OCI-LY1 (cell line): ENCODE data around the gene NFYA.

ENCODE experiments used
- H2AFZ ChIP-seq: fragments of 200-600 bp; sonication (generic), shearing (Covaris generic); 2 replicates; pipeline ENCODE4 v1.6.0; 2014; ENCODE audit warnings: antibody characterized with exemption, mild to moderate bottlenecking, low read length
- H3F3A ChIP-seq: fragments of 200-600 bp; sonication (generic), shearing (Covaris generic); 2 replicates; pipeline ENCODE4 v1.6.0; 2014; ENCODE audit warnings: mild to moderate bottlenecking, antibody characterized with exemption, low read length, moderate library complexity; ENCODE audit not compliant: insufficient read depth
- H3K27ac ChIP-seq: fragments of 200-600 bp; sonication (generic); 2 replicates; pipeline ENCODE4 v1.5.1; 2014; ENCODE audit warnings: low read length, mixed run types, mild to moderate bottlenecking, low read depth; ENCODE audit not compliant: poor library complexity, severe bottlenecking
- H3K27me3 ChIP-seq: fragments of 200-600 bp; sonication (generic); 2 replicates; pipeline ENCODE4 v1.6.0; 2014; ENCODE audit warnings: antibody characterized with exemption, mild to moderate bottlenecking, low read length, moderate library complexity; ENCODE audit not compliant: insufficient read depth
- H3K36me3 ChIP-seq: fragments of 200-600 bp; sonication (generic); 2 replicates; pipeline ENCODE4 v1.6.1; 2014; ENCODE audit warnings: mild to moderate bottlenecking, antibody characterized with exemption, low read length, moderate library complexity, mixed read lengths; ENCODE audit not compliant: insufficient read depth
- H3K4me1 ChIP-seq: fragments of 200-600 bp; sonication (generic); 2 replicates; pipeline ENCODE4 v1.5.1; 2014; ENCODE audit warnings: mild to moderate bottlenecking, low read length, moderate library complexity; ENCODE audit not compliant: insufficient read depth, severe bottlenecking
- H3K4me2 ChIP-seq: fragments of 200-600 bp; sonication (generic), shearing (Covaris generic); 2 replicates; pipeline ENCODE4 v1.6.1; 2014; ENCODE audit warnings: low read length
- H3K4me3 ChIP-seq: fragments of 200-600 bp; sonication (generic); 2 replicates; pipeline ENCODE4 v1.5.1; 2014; ENCODE audit warnings: low read length, low read depth, mild to moderate bottlenecking, mixed read lengths; ENCODE audit not compliant: poor library complexity, severe bottlenecking
- H3K79me2 ChIP-seq: fragments of 200-600 bp; shearing (Covaris generic); 2 replicates; pipeline ENCODE4 v1.6.1; 2016; ENCODE audit warnings: mixed run types, low read length, mixed read lengths; ENCODE audit not compliant: insufficient read depth
- H3K9ac ChIP-seq: fragments of 200-600 bp; sonication (generic), shearing (Covaris generic); 2 replicates; pipeline ENCODE4 v1.6.1; 2014; ENCODE audit warnings: mild to moderate bottlenecking, low read length, mixed read lengths
- H3K9me2 ChIP-seq: fragments of 200-600 bp; sonication (generic), shearing (Covaris generic); 2 replicates; pipeline ENCODE4 v1.6.1; 2014; ENCODE audit warnings: low read depth, mild to moderate bottlenecking, low read length, mixed read lengths
- H3K9me3 ChIP-seq: fragments of 200-600 bp; shearing (Covaris generic); 2 replicates; pipeline ENCODE4 v1.6.1; 2014; ENCODE audit warnings: low read length, mixed read lengths
- H4K20me1 ChIP-seq: fragments of 200-600 bp; sonication (generic), shearing (Covaris generic); 2 replicates; pipeline ENCODE4 v1.6.0; 2016; ENCODE audit warnings: mild to moderate bottlenecking, low read length; ENCODE audit not compliant: insufficient read depth
- CTCF ChIP-seq: fragments of 200-600 bp; sonication (generic), shearing (Covaris generic); IDR thresholded peaks from 2 replicates; pipeline ENCODE4 v1.5.1; 2017; ENCODE audit warnings: mild to moderate bottlenecking, antibody characterized with exemption, low read length, moderate library complexity, mixed read lengths
- EZH2 ChIP-seq: fragments of 200-600 bp; sonication (generic), shearing (Covaris generic); IDR thresholded peaks from 2 replicates; pipeline ENCODE4 v1.8.0; 2017; ENCODE audit warnings: borderline replicate concordance, mixed run types, mild to moderate bottlenecking, antibody characterized with exemption, low read length, moderate library complexity, mixed read lengths

The NFYA gene

GRCh38 chr6:41147917-41148316, 75.1 kb downstream of the NFYA start:
- Histone ChIP-seq H3K9ac (no peak overlapping the region), H3F3A (no peaks in the 10 kb centered on the region), H4K20me1 (no peaks in the 10 kb centered on the region), H3K27me3 (no peaks in the 10 kb centered on the region), H3K27ac (no peak overlapping the region), H3K4me2 (no peak overlapping the region), H3K4me1 (no peaks in the 10 kb centered on the region), H3K4me3 (no peak overlapping the region), H3K9me3 (no peaks in the 10 kb centered on the region), H3K79me2 (no peaks in the 10 kb centered on the region), H3K36me3 (no peaks in the 10 kb centered on the region), H2AFZ (no peak overlapping the region), H3K9me2 (no peaks in the 10 kb centered on the region)
- TF ChIP-seq EZH2 (no peak), CTCF (no peak)
